Ectodermal cell (in vitro differentiated cells): Measurements from ENCODE around the gene NEURL1.
"Not testable (repeated sequence)": the region's sequence is repeated elsewhere in the genome, so short reads cannot be mapped to it uniquely, and the experiment has no call there.

Experiments used
- H3K27ac ChIP-seq: 2 replicates; pipeline ENCODE4 v1.7.0; 2013; ENCODE audit warnings: mild to moderate bottlenecking, low read depth, low read length; ENCODE audit not compliant: insufficient read depth, poor library complexity, severe bottlenecking
- H3K27me3 ChIP-seq: 2 replicates; pipeline ENCODE4 v1.7.0; 2013; ENCODE audit warnings: mild to moderate bottlenecking, low read length; ENCODE audit not compliant: insufficient read depth, control insufficient read depth, poor library complexity, severe bottlenecking
- H3K36me3 ChIP-seq: one replicate; pipeline ENCODE4 v1.7.0; 2013; ENCODE audit warnings: low read length; ENCODE audit not compliant: control insufficient read depth, insufficient read depth
- H3K4me1 ChIP-seq: one replicate; pipeline ENCODE4 v1.7.0; 2013; ENCODE audit warnings: low read length; ENCODE audit not compliant: control insufficient read depth, insufficient read depth
- H3K4me3 ChIP-seq: 2 replicates; pipeline ENCODE4 v1.7.0; 2013; ENCODE audit warnings: low read depth, low read length, control low read depth; ENCODE audit not compliant: insufficient read depth
- H3K9me3 ChIP-seq: 2 replicates; pipeline ENCODE4 v1.7.0; 2013; ENCODE audit warnings: mild to moderate bottlenecking, low read length, moderate library complexity; ENCODE audit not compliant: control insufficient read depth
- WGBS, 2 experiments: methylation state at CpG; one replicate each; pipeline ENCODE4 v1.1.7; 2013; ENCODE audit warnings: missing lambda C conversion rate in 2 of 2; 5-methylcytosine and 5-hydroxymethylcytosine counted together

NEURL1 gene

DNA sequence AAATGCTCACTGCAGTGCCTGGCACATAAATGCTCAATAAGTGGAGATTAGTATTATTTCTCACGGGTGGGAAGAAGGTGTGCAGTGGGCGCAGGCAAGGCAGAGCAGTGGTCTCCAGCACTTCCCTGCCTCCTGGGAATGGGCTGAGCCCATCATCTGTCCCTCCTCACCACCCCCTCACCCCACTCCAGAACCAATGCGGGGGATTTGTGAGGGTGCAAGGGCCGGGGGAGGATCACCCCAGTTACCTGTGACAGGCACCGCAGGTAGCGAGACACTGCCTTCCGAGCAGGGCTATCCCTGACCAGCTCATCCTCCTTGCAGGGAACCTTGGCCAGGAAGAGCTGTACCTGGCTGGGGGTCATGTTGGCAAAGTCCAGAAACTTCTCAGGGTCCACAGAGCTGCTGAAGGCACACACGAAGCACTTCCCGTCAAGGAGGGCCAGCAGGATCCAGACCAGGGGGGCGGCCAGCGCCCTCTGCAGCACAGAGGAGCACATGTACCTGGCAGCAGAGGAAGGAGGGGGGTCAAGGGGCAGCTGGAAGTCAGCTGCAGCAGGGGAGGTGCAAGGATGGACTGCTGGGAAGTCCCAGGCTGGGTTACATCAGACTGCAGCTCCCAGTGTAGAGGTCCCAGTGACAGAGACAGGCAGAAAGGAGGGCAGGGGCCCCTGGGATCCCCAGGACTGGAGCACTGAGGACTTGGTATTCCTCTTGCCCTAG is 17.3 kb upstream of the NEURL1 start:
- H3K9me3 ChIP-seq: no peaks in the 10 kb centered on the region
- peaks cover 5% of the 10 kb centered on the region for H3K4me1 ChIP-seq
- 64 to 68% methylated on average over 11 of the region's 11 CpGs for WGBS, 2 experiments
- H3K27me3 ChIP-seq: no peaks in the 10 kb centered on the region
- no peaks in the 10 kb centered on the region for H3K36me3 ChIP-seq
- no peak overlapping the region for H3K4me3 ChIP-seq
- H3K27ac ChIP-seq: no peak overlapping the region

DNA sequence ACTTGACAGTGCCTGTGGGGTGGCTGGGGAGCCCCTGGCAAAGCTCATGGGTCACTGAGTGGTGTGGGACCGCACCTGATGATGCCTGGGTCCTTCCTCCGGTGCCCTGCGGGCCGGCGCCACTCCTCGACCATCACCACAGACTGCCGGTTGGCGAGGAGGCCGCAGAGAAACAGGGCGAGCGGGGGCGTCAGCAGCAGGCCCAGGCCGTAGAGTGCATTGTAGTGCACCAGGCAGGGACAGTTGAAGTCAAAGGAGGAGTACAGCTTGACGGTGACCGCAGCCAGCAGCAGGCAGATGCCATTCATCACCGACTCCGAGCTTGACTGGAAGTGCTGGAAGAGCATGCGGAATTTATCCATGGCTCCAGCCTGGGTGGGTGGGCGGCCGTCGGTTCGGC is 14.8 kb upstream of the NEURL1 start:
- no peaks in the 10 kb centered on the region for H3K9me3 ChIP-seq
- 92% methylated on average over 22 of the region's 22 CpGs for WGBS, 2 experiments
- no peak overlapping the region for H3K27ac ChIP-seq

DNA sequence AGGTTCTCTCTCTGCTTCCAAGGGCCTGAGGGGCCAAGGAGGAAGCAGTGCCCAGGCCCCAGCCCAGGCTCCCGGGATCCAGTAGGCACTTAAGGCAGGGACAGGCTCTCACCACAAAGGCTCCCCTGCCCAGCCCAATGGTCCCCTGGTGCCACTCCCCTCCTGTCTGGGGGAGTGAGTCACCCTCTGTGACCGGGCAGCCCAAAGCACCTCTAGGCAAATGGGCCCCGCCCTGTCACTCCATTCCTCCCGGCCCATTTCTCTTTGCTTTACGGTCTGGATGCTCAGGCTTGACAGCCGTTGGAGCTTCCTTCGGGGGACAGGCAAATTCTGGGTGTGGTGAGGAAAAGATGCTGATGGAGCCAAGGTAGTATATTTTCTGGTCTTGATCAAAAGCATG is 14.4 kb upstream of the NEURL1 start, which contains the start of gene CALHM3:
Gene CALHM3 (minus strand): TSS at position 106 of the 400 bp plus-strand sequence. CDS start 208 bp downstream, outside the sequence.
- WGBS, 2 experiments: 82 to 87% methylated on average over 7 of the region's 7 CpGs
- Histone ChIP-seq H3K36me3 (no peaks in the 10 kb centered on the region), H3K4me3 (no peak within 1 kb of the TSS), H3K4me1 (no peaks in the 10 kb centered on the region), H3K27ac (no peak within 1 kb of the TSS), H3K27me3 (no peaks in the 10 kb centered on the region), H3K9me3 (no peaks in the 10 kb centered on the region)

More for the DNA sequence above, 14.8 kb upstream of the NEURL1 start:
- Histone ChIP-seq H3K36me3 (no peaks in the 10 kb centered on the region), H3K27me3 (no peaks in the 10 kb centered on the region), H3K4me1 (no peaks in the 10 kb centered on the region), H3K4me3 (no peak overlapping the region)

DNA sequence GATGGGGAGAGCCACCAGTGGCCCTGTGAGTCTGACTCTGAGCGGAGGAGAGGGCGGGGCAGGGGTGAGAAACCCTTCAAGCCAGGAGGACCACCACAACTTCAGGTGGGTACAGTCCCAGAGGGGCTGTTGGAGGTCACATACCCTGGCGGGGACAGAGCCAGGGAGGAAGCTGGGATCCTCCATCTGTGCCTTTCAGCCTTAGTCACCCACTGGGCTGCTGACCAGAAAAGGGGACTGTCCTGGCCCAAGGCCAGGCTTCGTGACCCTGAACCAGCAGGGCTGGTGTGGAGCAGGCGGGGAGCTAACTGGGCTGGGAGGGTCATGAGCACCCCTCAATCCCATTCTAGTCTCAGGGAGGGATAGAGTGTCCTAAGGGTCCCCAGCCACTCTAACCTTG is 13.0 kb upstream of the NEURL1 start:
- WGBS, 2 experiments: 87 to 91% methylated on average over 5 of the region's 5 CpGs
- H3K27me3 ChIP-seq: no peaks in the 10 kb centered on the region
- H3K4me3 ChIP-seq: no peak overlapping the region
- no peaks in the 10 kb centered on the region for H3K9me3 ChIP-seq
- H3K4me1 ChIP-seq: no peaks in the 10 kb centered on the region
- no peak overlapping the region for H3K27ac ChIP-seq
- no peaks in the 10 kb centered on the region for H3K36me3 ChIP-seq

DNA sequence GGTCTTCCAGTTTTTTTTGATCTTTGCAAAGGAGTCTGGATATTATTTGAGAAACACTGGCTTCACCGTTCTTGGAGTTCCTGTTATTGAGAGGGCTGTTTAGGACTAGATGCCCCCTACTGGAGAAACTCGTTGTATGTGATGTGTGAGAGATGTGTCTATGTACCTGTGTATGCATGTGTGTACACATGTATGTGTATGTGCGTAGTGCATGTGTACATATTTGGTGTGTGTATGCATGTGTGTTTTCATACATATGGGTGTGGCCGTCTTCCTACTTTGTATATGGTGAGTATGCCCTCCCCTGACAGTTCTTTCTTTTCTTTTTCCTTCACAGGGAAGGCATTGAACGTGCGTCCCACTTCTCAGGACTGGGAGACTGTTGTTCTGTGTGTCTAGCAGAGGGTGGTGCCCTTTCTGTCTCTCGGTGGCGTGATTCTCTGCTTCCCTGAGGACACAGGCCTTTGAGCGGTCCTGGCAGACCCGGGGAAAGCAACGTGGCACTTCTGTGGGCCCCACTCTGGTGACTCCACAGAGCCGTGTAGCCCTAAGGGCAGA is 11.5 kb upstream of the NEURL1 start:
- H3K27me3 ChIP-seq: no peaks in the 10 kb centered on the region

DNA sequence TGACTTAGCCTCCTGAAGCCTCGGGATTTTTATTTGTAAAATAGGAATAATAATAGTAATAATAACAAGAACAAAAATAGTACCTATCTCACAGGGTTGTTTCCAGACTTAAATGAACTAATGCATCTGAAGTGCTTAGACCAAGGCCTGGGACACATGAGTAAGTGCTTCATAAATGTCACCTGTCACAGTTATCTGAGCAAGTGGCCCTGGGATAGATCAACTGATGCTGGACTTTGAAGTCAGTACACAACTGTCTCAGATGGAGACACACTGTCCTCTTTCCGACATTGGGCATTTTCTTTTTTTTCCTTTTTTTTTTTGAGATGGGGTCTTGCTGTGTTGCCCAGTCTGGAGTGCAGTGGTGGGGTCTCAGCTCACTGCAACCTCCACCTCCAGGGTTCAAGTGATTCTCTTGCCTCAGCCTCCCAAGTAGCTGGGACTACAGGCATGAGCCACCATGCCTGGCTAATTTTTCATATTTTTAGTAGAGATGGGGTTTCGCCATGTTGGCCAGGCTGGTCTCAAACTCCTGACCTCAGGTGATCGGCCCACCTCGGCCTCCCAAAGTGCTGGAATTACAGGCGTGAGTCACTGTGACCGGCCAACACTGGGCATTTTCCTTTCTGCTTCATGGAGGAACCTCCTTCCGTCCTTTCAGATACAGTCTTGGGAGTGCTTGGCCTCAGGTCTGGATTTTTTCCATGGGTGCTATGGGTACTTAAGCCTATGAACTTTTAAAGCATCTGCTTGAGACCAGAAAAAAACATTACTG is 6.7 kb upstream of the NEURL1 start:
- H3K4me1 ChIP-seq, H3K9me3 ChIP-seq, H3K36me3 ChIP-seq, H3K4me3 ChIP-seq, H3K27ac ChIP-seq, H3K27me3 ChIP-seq: not testable (repeated sequence)
- 85 to 90% methylated on average over 7 of the region's 8 CpGs for WGBS, 2 experiments

More for the DNA sequence above, 11.5 kb upstream of the NEURL1 start:
- whole genome bisulfite sequencing, 2 experiments: 72 to 74% methylated on average over 12 of the region's 12 CpGs
- Histone ChIP-seq H3K36me3 (no peaks in the 10 kb centered on the region), H3K4me3 (no peak overlapping the region), H3K9me3 (no peaks in the 10 kb centered on the region), H3K4me1 (no peaks in the 10 kb centered on the region), H3K27ac (no peak overlapping the region)

DNA sequence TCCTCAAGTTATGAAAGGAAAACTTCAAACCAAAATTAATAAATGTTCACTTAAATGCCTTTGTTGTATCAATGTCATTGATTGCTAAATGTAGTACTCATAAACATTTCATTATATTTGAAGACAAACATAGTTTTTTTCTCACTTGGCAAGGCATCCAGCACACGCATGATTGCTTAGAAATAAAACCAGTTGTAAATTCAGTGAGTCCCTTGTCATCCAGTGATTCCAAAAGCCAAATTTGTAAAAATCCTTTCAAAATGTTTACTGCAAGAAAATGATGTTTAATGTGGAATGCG is 6.1 kb upstream of the NEURL1 start:
- no peak overlapping the region for H3K27ac ChIP-seq
- H3K4me1 ChIP-seq: no peaks in the 10 kb centered on the region
- H3K27me3 ChIP-seq: peaks cover 3% of the 10 kb centered on the region
- no peaks in the 10 kb centered on the region for H3K9me3 ChIP-seq
- no peaks in the 10 kb centered on the region for H3K36me3 ChIP-seq
- H3K4me3 ChIP-seq: no peak overlapping the region
- 90 to 96% methylated on average over 2 of the region's 2 CpGs for WGBS, 2 experiments

DNA sequence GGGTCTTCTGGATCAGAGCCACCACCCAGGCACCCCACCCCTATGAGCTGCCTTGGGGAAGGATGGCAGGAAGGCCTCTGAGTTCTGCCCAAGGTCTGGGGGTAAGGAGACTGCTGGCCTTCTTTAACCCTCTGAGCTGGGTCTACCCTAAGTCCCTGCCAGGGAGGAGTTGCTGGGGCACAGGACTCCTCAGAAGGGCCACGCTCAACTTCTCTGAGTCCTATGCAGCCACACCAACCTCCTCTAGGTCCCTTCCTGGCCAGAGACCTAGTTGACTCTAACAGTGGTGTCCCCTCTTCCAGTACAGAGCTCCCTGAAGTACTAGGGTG is 2.6 kb upstream of the NEURL1 start:
- peaks cover 3% of the 10 kb centered on the region for H3K4me1 ChIP-seq
- peaks cover 38% of the 10 kb centered on the region for H3K27me3 ChIP-seq
- H3K9me3 ChIP-seq: no peaks in the 10 kb centered on the region
- H3K27ac ChIP-seq: no peak overlapping the region
- WGBS, 2 experiments: 89 to 91% methylated on average over 1 of the region's 1 CpG
- no peak overlapping the region for H3K4me3 ChIP-seq
- H3K36me3 ChIP-seq: no peaks in the 10 kb centered on the region

DNA sequence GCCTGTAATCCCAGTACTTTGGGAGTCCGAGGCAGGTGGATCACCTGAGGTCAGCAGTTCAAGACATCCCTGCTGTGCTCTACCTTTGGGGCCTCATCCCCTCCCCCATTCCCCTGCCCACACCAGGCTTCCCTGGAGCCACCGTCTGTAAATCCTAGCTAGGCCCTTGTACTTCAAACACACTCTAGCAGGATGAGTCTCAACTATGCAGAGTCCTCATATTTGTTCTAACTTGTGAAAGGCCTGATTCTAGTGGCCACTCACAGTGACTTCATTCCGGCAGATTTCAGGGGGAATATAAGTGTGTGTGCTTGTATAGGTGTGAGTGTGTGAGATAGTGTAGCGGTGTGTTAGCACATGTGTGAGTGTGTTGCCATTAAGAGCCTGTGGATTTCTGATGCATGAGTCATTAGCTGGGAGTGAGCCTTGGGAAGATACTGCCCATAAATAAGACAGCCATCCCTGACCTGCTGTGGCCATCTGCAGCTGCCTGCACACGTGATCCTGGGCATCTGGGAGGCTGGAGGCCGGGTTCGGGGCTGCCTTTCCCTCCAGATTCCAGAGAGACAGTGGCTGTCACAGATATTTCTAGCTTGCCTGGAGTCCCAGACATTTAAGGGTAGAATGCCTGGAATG is 1.7 kb upstream of the NEURL1 start:
- 65 to 76% methylated on average over 7 of the region's 7 CpGs for WGBS, 2 experiments
- H3K27ac ChIP-seq: no peak overlapping the region
- H3K4me3 ChIP-seq: no peak overlapping the region
- no peaks in the 10 kb centered on the region for H3K9me3 ChIP-seq
- H3K4me1 ChIP-seq: peaks cover 3% of the 10 kb centered on the region
- H3K36me3 ChIP-seq: no peaks in the 10 kb centered on the region
- peaks cover 47% of the 10 kb centered on the region for H3K27me3 ChIP-seq

DNA sequence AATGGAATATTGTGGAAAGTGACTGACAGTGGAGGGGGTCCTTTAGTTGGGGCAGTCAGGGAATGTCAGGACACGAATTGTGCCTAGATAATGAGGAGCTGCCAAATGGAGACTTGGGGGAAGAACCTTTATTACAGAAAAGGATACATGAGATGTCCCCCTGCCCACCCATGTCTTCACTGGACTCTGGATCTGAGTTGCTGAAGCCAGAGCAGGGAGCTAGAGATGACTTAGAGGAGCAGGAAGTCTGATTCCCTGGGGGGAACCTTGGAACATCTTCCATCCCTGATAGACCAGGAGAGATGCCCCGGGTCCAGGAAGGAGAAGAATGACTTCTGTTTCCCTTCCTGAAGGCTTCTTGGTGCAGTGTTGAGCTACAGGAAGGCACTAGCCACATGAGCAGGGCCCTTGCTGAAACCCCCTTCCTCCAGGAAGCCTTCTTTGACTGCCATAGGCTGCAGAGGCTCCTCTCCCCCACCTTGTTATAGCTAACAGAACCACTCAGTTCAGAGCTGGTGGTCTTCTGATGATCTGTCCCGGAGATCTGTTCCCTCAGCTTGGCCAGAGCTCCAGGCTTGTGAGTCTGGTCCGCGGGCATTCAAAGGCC is 747 bp upstream of the NEURL1 start:
- Histone ChIP-seq H3K4me3 (no peak overlapping the region), H3K36me3 (no peaks in the 10 kb centered on the region), H3K9me3 (no peaks in the 10 kb centered on the region), H3K4me1 (peaks cover 3% of the 10 kb centered on the region), H3K27me3 (peaks cover 50% of the 10 kb centered on the region), H3K27ac (no peak overlapping the region)
- 79 to 86% methylated on average over 5 of the region's 5 CpGs for WGBS, 2 experiments
